Endothelial cell (in vitro differentiated cells): ENCODE data around the gene NTMT1. TPM values are rescaled to one million over a fixed set of nuclear protein-coding genes. Genes with fewer than 3 reads are reported as not detected.

Source experiments
- DNase-seq: peaks from one replicate; pipeline ENCODE4 v3.0.0; 2021; ENCODE audit warnings: low spot score
- H3K27ac Mint-ChIP-seq: one replicate; pipeline ENCODE4 v1.8.0; 2021; ENCODE audit warnings: mixed read lengths, inconsistent platforms; ENCODE audit not compliant: unreplicated experiment
- H3K27me3 Mint-ChIP-seq: one replicate; pipeline ENCODE4 v1.8.0; 2021; ENCODE audit warnings: mild to moderate bottlenecking, moderate library complexity, mixed read lengths, inconsistent platforms; ENCODE audit not compliant: unreplicated experiment
- H3K36me3 Mint-ChIP-seq: one replicate; pipeline ENCODE4 v1.8.0; 2021; ENCODE audit warnings: mild to moderate bottlenecking, low read depth, mixed read lengths, inconsistent platforms; ENCODE audit not compliant: unreplicated experiment
- H3K4me1 Mint-ChIP-seq: one replicate; pipeline ENCODE4 v1.8.0; 2021; ENCODE audit warnings: mild to moderate bottlenecking, mixed read lengths, inconsistent platforms; ENCODE audit not compliant: unreplicated experiment
- H3K4me3 Mint-ChIP-seq: one replicate; pipeline ENCODE4 v1.8.0; 2021; ENCODE audit warnings: mild to moderate bottlenecking, mixed read lengths, inconsistent platforms; ENCODE audit not compliant: unreplicated experiment
- H3K9me3 Mint-ChIP-seq: one replicate; pipeline ENCODE4 v1.8.0; 2021; ENCODE audit warnings: mixed read lengths, inconsistent platforms; ENCODE audit not compliant: unreplicated experiment
- total RNA-seq: library from RNA; stranded (reverse); fragmentation: NEBNext Ultra II Directional; extraction: Animal tissue kit (Norgen Biotek cat#: 25700); gene quantifications from one replicate; pipeline ENCODE4 v1.2.1, GENCODE V29; 2021; ENCODE audit not compliant: unreplicated experiment
- TF ChIP-seq, protein P1 (sequence below): fragments of 200-600 bp; sonication (generic); IDR thresholded peaks from one replicate; pipeline ENCODE4 v1.5.0; 2021; ENCODE audit warnings: antibody characterized with exemption; ENCODE audit not compliant: unreplicated experiment

The NTMT1 gene
- total RNA-seq, 1 donor from 2014 or later: 16.7 TPM

GRCh38 chr9:129648764-129649115 is 22.8 kb downstream of the NTMT1 start:
- Mint-ChIP-seq H3K27me3 (peaks cover 11% of the 10 kb centered on the region), H3K27ac (no peak overlapping the region), H3K4me3 (no peak overlapping the region), H3K9me3 (no peaks in the 10 kb centered on the region), H3K36me3 (peaks cover 4% of the 10 kb centered on the region), H3K4me1 (no peaks in the 10 kb centered on the region)
- no peak for DNase-seq
- TF ChIP-seq, protein P1, sequence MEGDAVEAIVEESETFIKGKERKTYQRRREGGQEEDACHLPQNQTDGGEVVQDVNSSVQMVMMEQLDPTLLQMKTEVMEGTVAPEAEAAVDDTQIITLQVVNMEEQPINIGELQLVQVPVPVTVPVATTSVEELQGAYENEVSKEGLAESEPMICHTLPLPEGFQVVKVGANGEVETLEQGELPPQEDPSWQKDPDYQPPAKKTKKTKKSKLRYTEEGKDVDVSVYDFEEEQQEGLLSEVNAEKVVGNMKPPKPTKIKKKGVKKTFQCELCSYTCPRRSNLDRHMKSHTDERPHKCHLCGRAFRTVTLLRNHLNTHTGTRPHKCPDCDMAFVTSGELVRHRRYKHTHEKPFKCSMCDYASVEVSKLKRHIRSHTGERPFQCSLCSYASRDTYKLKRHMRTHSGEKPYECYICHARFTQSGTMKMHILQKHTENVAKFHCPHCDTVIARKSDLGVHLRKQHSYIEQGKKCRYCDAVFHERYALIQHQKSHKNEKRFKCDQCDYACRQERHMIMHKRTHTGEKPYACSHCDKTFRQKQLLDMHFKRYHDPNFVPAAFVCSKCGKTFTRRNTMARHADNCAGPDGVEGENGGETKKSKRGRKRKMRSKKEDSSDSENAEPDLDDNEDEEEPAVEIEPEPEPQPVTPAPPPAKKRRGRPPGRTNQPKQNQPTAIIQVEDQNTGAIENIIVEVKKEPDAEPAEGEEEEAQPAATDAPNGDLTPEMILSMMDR: no peak

- peaks cover 4% of the 10 kb centered on the region for H3K36me3 Mint-ChIP-seq
- H3K4me3 Mint-ChIP-seq: no peak overlapping the region
- H3K9me3 Mint-ChIP-seq: no peaks in the 10 kb centered on the region
- H3K4me1 Mint-ChIP-seq: no peaks in the 10 kb centered on the region
- H3K27me3 Mint-ChIP-seq: peaks cover 11% of the 10 kb centered on the region
- no peak overlapping the region for H3K27ac Mint-ChIP-seq
- DNase-seq: no peak
- TF ChIP-seq, protein P1: no peak
Observed at GRCh38 chr9:129649726-129650679, 24.0 kb downstream of the NTMT1 start.

GRCh38 chr9:129650680-129651235 is 24.8 kb downstream of the NTMT1 start:
- peaks cover 11% of the 10 kb centered on the region for H3K27me3 Mint-ChIP-seq
- peaks cover 4% of the 10 kb centered on the region for H3K36me3 Mint-ChIP-seq
- TF ChIP-seq, protein P1: no peak
- H3K4me3 Mint-ChIP-seq: no peak overlapping the region
- H3K9me3 Mint-ChIP-seq: no peaks in the 10 kb centered on the region
- DNase-seq: no peak
- H3K27ac Mint-ChIP-seq: no peak overlapping the region
- H3K4me1 Mint-ChIP-seq: no peaks in the 10 kb centered on the region

DNA sequence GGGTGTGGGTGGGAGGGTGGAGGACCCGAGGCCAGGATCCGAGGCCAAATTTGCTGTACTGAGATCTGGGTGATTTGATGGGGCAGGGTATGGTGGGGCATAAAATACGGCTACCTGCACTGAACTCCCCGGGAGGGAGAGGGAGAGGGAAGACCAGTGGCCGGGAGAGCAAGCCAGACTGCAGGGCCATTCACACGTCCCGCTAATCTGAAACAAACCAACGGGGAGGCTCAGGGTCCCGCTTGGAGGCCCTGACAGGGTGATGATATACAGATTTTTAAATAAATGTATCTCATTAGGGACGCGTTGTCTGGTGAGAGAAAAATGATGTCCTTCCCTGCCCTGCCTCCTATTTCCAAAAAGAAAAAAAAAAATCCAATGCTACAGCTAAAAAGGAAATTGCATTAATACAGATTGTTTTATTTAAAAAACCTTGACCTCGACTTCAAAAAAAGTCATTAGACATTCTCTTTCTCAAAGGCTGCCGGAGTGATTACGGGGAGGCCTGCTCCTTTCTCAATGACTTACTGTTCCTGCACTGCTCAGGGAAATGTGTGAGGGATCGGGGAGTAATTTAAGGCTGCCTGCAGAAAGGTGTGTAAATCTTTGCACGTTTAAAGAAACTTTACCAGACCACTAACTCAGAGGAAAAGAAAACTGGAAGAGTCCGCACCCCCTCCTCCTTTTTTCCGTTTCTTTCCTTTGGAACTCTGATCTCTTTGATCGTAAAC is 28.0 kb downstream of the NTMT1 start:
- Mint-ChIP-seq H3K27me3 (peaks cover 2% of the 10 kb centered on the region), H3K36me3 (no peaks in the 10 kb centered on the region), H3K27ac (no peak overlapping the region), H3K4me1 (peaks cover 6% of the 10 kb centered on the region), H3K9me3 (no peaks in the 10 kb centered on the region), H3K4me3 (no peak overlapping the region)
- no peak for DNase-seq
- TF ChIP-seq, protein P1: no peak
